ENCODE measurements around the gene CDKL1. TPM values are rescaled to one million over a fixed set of nuclear protein-coding genes. Genes with fewer than 3 reads are reported as not detected.

Gene CDKL1
- total RNA-seq, 2 donors from 2014 or later = 2.4 to 4.6 TPM

DNA sequence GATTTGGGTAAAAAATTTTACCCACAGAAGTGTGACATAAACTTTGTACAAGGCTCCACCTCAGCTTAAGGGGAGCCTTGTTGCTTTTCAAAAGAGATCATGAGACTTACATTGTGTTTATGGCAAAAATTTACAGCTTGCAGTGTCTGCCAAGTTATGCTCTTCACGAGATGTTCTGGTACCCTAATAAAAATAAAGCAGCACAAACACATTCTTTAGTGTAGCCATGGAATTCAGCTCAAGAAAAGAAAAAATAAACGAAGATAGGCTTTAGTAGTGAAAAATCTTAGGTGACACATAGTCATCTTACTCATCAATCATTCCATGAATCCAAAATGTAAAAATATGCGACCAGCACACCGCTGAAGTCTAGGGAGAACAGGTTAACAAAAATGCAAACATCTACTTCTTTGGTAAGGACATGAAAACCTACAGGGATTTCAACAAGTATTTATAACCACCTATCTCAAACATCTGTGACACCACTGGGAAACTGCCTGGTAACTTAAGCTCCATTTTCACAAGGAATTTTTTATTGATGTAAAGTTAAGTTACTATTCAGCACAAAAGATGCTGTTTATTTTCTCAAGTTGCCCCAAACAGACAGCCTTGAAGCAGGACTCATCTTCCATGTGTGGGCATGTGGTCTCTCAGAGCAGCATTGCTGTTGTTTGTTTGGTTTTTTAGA lies 51.7 kb downstream of the CDKL1 start:
- DNase-seq (ENCODE audit: low spot score) = no peak
- peaks cover 0 to 37% of the 10 kb centered on the region in 2 donors for H3K4me1 ChIP-seq
- H3K27me3 ChIP-seq = no peaks in the 10 kb centered on the region
- no peak overlapping the region for H3K4me3 ChIP-seq
- no peak overlapping the region for H3K27ac ChIP-seq
- H3K9me3 ChIP-seq = no peaks in the 10 kb centered on the region
- no peak for TF ChIP-seq CTCF (IDR thresholded peaks at IDR 0.05)
- H3K36me3 ChIP-seq = no peaks in the 10 kb centered on the region

DNA sequence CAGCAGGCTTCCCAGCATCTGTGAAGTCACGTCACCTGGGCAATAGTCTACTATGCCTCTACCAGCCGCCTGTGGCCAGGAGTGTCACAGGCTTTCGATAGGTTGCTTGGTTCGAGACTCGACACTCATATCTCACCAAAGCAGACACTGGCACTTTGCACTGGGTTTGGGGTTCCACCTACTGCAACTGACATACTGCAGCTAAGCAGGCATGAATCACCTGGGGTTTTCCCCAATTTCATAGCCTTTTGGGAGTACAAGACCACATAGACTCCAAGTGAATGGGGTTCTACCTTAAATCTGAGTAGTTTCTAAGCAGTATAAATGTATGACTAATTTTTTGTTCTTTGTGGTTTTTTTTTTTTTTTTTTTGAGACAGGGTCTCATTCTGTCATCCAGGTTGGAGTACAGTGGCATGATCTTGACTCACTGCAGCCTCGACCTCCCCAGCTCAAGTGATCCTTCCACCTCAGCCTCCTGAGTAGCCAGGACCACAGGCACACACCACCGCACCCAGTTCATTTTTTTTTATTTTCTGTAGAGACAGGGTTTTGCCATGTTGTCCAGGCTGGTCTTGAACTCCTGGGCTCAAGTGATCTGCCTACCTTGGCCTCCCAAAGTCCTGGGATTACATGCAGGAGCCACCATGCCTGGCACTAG lies 52.4 kb downstream of the CDKL1 start:
- Histone ChIP-seq H3K27me3 (no peaks in the 10 kb centered on the region), H3K4me1 (peaks cover 0 to 37% of the 10 kb centered on the region in 2 donors), H3K9me3 (no peaks in the 10 kb centered on the region), H3K36me3 (no peaks in the 10 kb centered on the region), H3K27ac (no peak overlapping the region), H3K4me3 (no peak overlapping the region)
- TF ChIP-seq CTCF (IDR thresholded peaks at IDR 0.05) = no peak
- DNase-seq (ENCODE audit: low spot score) = no peak

GRCh38 chr14:50343434-50343833 lies 53.2 kb downstream of the CDKL1 start:
- TF ChIP-seq CTCF (IDR thresholded peaks at IDR 0.05) = no peak
- peaks cover 0 to 31% of the 10 kb centered on the region in 2 donors for H3K4me1 ChIP-seq

DNA sequence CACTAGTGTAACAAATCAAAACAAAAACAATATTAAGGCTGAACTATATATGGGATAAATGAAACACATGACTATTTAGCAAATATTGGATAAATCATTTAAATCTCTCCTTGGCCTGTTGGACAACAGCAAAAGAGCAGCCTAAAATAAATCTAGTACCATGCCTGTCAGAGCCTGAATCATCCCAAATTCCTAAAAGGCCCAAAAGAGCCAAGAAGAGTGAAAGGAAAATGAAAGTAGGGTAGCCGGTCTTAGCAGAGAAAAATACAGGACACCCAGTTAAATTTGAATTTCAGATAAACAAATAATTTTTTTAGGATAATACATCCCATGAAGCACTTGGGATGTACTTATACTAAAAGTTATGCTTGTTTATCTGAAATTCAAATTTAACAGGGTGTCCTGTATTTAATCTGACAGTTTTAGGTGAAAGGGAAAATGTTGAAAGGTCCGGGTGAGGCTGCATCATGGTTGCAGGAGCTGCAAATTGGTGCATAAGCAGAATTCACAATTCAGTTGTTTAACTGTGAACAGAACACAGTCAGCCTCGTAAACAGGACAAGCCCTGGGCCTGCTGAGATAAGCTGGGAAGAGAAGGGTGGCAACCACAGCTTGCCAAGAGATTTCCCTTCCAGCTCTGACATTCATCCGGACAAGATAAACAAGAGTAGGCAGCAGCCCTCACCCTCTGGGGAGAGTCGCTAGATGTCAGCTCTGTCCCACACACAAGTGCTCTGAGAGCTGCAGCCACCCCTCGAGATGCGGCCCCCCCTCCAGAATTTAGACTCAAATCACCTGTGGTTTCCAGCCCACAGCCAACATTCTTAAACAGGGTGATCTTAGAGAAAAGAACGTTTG lies 54.2 kb downstream of the CDKL1 start:
- no peaks in the 10 kb centered on the region for H3K9me3 ChIP-seq
- H3K27ac ChIP-seq = peak overlapping the region; percentile 59 to 62
- no peaks in the 10 kb centered on the region for H3K27me3 ChIP-seq
- peak in 1 of 2 donors; percentile 66 for TF ChIP-seq CTCF (IDR thresholded peaks at IDR 0.05)
- peaks cover 0 to 21% of the 10 kb centered on the region in 2 donors for H3K4me1 ChIP-seq
- peak; percentile 69 for DNase-seq (ENCODE audit: low spot score)
- H3K4me3 ChIP-seq = peak overlapping the region; percentile 25 to 29
- H3K36me3 ChIP-seq = no peaks in the 10 kb centered on the region

More at GRCh38 chr14:50343434-50343833, 53.2 kb downstream of the CDKL1 start:
- peak overlapping the region in 1 of 2 donors; percentile 62 for H3K27ac ChIP-seq
- DNase-seq (ENCODE audit: low spot score) = no peak
- H3K27me3 ChIP-seq = no peaks in the 10 kb centered on the region
- no peaks in the 10 kb centered on the region for H3K9me3 ChIP-seq
- no peak overlapping the region for H3K4me3 ChIP-seq
- H3K36me3 ChIP-seq = no peaks in the 10 kb centered on the region

DNA sequence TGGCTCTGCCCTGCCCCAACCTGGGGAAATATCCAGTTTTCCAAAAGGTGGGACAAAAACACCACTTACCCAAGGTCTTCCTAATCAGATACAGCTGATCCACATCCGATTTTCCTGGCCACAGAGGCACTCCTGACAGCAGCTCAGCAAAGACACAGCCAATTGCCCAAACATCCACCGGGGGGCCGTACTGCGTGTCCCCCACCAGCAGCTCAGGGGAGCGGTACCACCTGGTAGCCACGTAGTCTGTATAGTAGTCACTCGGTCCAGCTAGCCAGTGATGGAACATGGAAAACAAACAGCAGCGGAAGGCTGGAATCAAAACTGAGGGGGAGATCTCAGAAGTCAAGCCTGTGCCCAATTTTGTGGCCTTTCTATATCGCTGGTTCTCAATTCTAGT lies 55.7 kb downstream of the CDKL1 start:
- H3K27me3 ChIP-seq = no peaks in the 10 kb centered on the region
- no peak for TF ChIP-seq CTCF (IDR thresholded peaks at IDR 0.05)
- H3K27ac ChIP-seq = no peak overlapping the region
- H3K9me3 ChIP-seq = no peaks in the 10 kb centered on the region
- H3K36me3 ChIP-seq = no peaks in the 10 kb centered on the region
- DNase-seq (ENCODE audit: low spot score) = no peak
- H3K4me1 ChIP-seq = peaks cover 0 to 24% of the 10 kb centered on the region in 2 donors
- no peak overlapping the region for H3K4me3 ChIP-seq
